ACHN (cell line): ENCODE measurements around the gene PHOSPHO2.
"Not testable (repeated sequence)": the region's sequence is repeated elsewhere in the genome, so short reads cannot be mapped to it uniquely, and the experiment has no call there.

Source experiments
- DNase-seq: peaks from one replicate; pipeline ENCODE4 v3.0.0-alpha.2; 2015
- in situ Hi-C: cut with HindIII; loops from 2 replicates; pipeline ENCODE4 v1.10.0; 2017; ENCODE audit warnings: low sequenced_read_pairs, low pct_ligation_motif_present, low pct_unique_long_range_greater_than_20kb

PHOSPHO2 gene

DNA sequence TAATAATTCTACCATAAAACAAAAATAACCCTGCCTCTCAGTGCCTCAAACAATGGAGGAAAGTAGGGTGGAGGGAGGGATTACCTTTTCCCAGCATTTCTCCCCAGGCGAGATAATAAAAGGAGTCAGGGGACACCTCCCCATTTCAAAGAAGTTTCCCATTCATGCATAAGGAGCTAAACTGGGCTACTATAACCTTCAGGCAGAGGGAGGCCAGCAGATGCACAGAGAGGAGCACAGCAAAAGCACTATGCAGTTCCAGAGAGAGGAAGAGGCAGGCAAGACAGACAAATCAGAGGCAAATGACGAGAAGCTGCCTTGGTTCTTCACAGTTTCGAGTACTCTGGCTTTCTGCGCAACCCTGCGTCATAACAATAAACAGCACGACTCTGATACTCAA is 17.4 kb upstream of the PHOSPHO2 start:
- in situ Hi-C loops, result no loop called here
- DNase-seq, result no peak

- in situ Hi-C loops, result no loop called here
- no peak for DNase-seq
Observed at GRCh38 chr2:169683054-169683424, 11.2 kb upstream of the PHOSPHO2 start.

DNA sequence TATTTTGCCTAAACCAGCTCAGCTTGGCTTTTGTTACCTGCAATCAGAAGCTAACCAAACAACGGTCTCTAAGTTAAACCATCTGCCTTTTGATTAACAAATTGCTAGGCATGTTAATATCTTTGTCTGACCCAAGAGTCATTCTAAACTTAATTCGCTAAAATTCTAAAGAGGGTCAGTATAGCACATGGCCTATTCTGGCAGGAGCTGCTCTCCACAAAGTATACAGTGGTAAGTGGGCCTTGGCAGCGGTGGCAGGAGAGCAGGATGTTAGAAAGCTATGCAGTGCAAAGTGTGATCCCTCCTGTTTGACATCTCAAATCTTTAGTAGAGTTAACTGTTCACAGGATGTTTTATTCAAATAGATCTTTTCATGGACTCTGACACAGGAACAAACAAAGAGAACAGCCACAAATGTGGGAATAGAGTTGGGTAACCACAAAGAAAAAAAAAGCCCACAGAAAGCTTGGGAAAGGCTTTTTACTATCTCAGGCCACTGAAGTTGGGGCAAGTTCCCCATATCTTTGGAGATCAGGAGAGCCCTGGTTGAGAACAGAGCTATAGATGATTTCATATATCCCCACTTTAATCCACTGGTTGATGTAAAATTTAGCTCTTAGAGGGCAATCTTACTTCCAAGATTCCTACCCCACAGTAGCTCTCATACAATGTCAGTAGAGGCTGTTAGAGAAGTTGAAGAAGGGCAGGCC is 10.7 kb upstream of the PHOSPHO2 start:
- in situ Hi-C loops, result no loop called here
- DNase-seq, result no peak

DNA sequence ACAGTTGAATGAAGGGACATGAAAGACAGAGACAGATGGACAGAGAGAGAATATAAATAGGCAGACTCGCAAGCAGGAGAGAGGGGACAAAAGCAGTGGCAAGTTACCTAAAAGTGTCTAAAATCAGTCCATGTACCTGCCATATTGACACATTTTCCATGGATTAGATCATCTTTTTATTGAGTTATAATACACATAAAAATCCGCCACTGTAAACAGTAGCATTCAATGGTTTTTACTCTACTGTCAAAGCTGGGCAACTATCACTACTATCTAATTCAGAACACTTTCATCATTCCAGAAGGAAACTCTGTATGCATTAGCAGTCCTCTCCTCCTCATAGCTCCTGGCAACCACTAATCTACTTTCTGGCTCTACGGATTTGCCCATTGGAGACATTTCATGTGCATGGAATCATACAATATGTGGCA is 10.1 kb upstream of the PHOSPHO2 start:
- no peak for DNase-seq
- in situ Hi-C loops, result no loop called here

GRCh38 chr2:169684712-169685111 is 9.6 kb upstream of the PHOSPHO2 start:
- DNase-seq, in situ Hi-C loops: not testable (repeated sequence)

DNA sequence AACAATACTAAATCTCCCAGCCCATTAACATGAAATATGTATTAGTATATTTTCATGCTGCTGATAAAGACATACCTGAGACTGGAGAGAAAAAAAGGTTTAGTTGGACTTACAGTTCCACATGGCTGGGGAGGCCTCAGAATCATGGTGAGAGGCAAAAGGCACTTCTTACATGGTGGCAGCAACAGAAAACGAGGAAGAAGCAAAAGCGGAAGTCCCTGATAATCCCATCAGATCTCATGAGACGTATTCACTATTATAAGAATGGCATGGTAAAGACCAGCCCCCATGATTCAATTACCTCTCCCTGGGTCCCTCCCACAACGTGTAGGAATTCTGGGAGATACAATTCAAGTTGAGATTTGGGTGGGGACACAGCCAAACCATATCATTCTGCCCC is 7.4 kb upstream of the PHOSPHO2 start:
- DNase-seq, in situ Hi-C loops: not testable (repeated sequence)

DNA sequence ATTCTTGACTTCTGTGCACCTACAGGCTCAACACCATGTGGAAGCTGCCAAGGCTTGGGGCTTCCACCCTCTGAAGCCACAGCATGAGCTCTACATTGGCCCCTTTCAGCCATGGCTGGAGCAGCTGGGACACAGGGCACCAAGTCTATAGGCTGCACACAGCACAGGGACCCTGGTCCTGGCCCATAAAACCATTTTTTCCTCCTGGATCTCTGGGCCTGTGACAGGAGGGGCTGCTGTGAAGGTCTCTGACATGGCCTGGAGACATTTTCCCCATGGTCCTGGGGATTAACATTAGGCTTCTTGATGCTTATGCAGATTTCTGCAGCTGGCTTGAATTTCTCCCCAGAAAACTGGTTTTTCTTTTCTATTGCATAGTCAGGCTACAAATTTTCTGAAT is 6.3 kb upstream of the PHOSPHO2 start:
- in situ Hi-C loops, DNase-seq: not testable (repeated sequence)

- in situ Hi-C loops, result no loop called here
- no peak for DNase-seq
Observed at GRCh38 chr2:169690958-169691357, 3.3 kb upstream of the PHOSPHO2 start.

DNA sequence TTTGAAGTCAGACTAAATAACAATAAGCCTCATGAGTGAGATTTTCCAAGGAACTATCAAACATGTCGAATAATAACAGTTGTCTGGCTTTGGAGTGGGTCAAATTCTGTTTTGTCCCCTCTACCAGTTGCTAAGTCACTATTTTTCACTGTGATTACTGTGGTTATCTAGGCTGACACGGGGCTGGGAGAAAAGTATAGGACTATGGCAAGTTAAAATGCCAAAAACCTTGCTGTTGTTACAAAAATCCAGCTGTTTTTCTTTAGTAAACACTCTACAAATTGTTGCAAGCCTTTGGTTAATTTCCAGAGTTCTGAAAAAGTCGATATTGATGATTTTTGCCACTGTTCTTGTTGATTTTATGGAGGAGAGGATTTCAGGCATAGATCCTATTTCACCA is 1.6 kb upstream of the PHOSPHO2 start:
- in situ Hi-C loops, result no loop called here
- DNase-seq, result no peak

GRCh38 chr2:169693360-169693759 is 909 bp upstream of the PHOSPHO2 start:
- in situ Hi-C loops, result no loop called here
- DNase-seq, result peak; percentile 24

GRCh38 chr2:169694894-169695260 is 608 bp downstream of the PHOSPHO2 start:
- in situ Hi-C loops, result no loop called here
- DNase-seq, result no peak

DNA sequence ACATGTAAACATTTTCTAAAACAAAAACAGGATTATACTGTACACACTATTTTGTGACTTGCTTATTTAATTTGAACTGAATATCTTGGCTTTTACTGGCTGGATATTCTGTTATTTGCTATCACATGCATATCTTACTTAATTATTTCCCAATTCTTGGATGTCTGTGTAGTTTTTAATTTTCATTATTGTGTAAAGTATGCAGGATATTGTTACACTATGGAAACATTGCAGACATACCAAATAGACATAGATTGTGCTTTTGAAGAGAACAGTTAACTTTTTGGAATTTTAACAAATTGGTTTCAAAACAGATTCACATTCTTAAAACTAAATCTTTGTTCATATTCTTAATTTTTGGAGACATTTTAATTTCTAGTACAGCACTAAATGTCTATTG is 2.1 kb downstream of the PHOSPHO2 start:
- no peak for DNase-seq
- in situ Hi-C loops, result no loop called here

DNA sequence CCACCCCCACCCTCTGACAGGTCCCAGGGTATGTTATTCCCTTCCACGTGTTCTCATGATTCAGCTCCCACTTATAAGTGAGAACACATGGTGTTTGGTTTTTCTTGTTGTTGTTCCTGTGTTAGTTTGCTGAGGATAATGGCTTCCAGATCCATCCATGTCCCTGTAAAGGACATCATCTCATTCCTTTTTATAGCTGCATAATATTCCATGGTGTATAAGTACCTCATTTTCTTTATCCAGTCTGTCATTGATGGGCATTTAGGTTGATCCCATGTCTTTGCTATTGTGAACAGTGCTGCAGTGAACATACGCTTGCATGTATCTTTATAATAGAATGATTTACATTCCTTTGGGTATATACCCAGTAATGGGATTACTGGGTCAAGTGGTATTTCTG is 4.9 kb downstream of the PHOSPHO2 start:
- in situ Hi-C loops, DNase-seq: not testable (repeated sequence)

GRCh38 chr2:169702996-169703395 is 8.7 kb downstream of the PHOSPHO2 start:
- in situ Hi-C loops, result no loop called here

DNA sequence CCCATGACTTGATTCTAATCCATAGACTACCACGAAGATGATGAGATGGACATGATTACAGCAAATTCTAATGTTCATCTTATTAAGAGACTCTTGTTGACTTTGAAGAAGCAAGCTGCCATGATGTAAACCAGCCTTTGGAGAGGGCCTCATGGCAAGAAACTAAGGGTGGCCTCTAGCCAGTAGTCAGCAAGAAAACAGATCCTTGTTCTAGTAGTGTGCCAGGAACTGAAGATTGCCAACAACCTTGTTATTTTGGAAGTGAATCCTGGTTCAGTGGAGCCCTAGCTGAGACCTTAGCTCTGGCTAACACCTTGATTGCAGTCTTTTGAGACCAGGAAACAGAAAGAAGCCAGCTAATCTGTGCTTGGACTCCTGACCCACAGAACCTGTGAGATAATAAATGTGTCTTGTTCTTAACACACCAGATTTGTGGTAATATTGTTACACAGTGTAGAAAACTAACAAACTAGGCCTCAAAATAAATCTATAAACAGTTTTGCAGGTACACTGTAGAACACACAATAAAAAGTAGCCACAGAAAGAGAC is 10.0 kb downstream of the PHOSPHO2 start:
- in situ Hi-C loops, result no loop called here
- DNase-seq, result no peak

More at GRCh38 chr2:169702996-169703395, 8.7 kb downstream of the PHOSPHO2 start:
- no peak for DNase-seq

- DNase-seq, result no peak
- in situ Hi-C loops, result no loop called here
Observed at GRCh38 chr2:169705927-169706326, 11.7 kb downstream of the PHOSPHO2 start.

DNA sequence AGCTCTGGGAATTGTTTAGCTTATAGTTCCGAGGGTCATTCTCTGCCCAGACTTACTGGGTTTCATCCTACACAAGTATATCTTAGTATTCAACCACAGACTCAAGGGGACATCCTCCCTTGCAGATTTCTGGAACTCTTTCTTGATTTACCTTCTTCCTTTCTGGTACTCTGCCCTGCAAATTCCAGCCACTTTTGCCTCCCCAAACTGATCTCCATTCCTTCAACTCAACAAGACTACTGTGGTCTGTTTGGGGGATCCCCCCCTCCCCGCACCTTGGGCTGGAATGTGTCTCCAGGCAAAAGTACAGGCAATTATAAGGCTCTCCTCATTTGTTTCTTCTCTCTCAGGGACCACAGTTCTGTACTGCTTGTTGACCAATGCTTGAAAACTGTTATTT is 13.4 kb downstream of the PHOSPHO2 start:
- DNase-seq, result no peak
- in situ Hi-C loops, result no loop called here

DNA sequence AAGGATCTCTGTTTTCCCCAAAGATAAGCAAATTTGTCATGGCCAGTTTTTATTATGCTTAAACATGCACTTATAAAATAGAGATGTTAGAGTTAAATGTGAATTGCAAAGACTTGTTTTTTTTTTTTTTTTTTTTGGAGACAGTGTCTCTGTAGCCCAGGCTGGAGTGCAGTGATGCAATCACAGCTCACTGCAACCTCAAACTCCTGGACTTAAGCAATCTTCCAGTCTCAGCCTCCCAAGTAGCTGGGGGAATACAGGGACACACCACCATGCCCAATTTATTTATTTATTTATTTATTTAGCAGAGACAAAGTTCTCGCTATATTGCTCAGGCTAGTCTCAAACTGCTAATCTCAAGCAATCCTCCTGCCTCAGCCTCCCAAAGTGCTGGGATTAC is 15.1 kb downstream of the PHOSPHO2 start:
- DNase-seq, result no peak
- in situ Hi-C loops, result no loop called here

GRCh38 chr2:169709981-169710380 is 15.7 kb downstream of the PHOSPHO2 start:
- in situ Hi-C loops, result no loop called here
- no peak for DNase-seq

- in situ Hi-C loops, result no loop called here
- no peak for DNase-seq
Observed at GRCh38 chr2:169711751-169712509, 17.7 kb downstream of the PHOSPHO2 start.
